H9 (cell line): ENCODE measurements around the gene KRTAP4-5. TPM values are rescaled to one million over a fixed set of nuclear protein-coding genes. Genes with fewer than 3 reads are reported as not detected.

Experiments used
- DNase-seq: peaks from one replicate; pipeline ENCODE4 v3.0.0-alpha.2; 2017
- H2AFZ ChIP-seq: one replicate; pipeline ENCODE4 v1.6.1; 2013; ENCODE audit warnings: mild to moderate bottlenecking, low read length, control low read depth, moderate library complexity
- H2AK5ac ChIP-seq: 2 replicates; pipeline ENCODE4 v1.6.1; 2013; ENCODE audit warnings: low read length, control low read depth, mixed read lengths; ENCODE audit not compliant: insufficient read length
- H2BK120ac ChIP-seq: one replicate; pipeline ENCODE4 v1.6.1; 2013; ENCODE audit warnings: low read depth, mild to moderate bottlenecking, low read length, control low read depth, inconsistent platforms; ENCODE audit not compliant: poor library complexity, severe bottlenecking
- H2BK12ac ChIP-seq: 2 replicates; pipeline ENCODE4 v1.6.1; 2013; ENCODE audit warnings: low read length, control low read depth, mixed read lengths, low read depth; ENCODE audit not compliant: insufficient read length
- H2BK15ac ChIP-seq: 2 replicates; pipeline ENCODE4 v1.6.1; 2013; ENCODE audit warnings: low read depth, low read length, control low read depth
- H2BK20ac ChIP-seq: one replicate; pipeline ENCODE4 v1.6.1; 2013; ENCODE audit warnings: low read depth, mild to moderate bottlenecking, low read length, control low read depth, inconsistent platforms; ENCODE audit not compliant: poor library complexity, severe bottlenecking
- H2BK5ac ChIP-seq: 2 replicates; pipeline ENCODE4 v1.6.1; 2013; ENCODE audit warnings: low read length, control low read depth, mixed read lengths; ENCODE audit not compliant: insufficient read length
- H3K14ac ChIP-seq: 2 replicates; pipeline ENCODE4 v1.6.1; 2013; ENCODE audit warnings: low read length, control low read depth; ENCODE audit not compliant: insufficient read depth
- H3K18ac ChIP-seq: 2 replicates; pipeline ENCODE4 v1.6.1; 2013; ENCODE audit warnings: low read depth, mild to moderate bottlenecking, mixed read lengths, low read length, control low read depth; ENCODE audit not compliant: insufficient read length
- H3K23ac ChIP-seq: 2 replicates; pipeline ENCODE4 v1.6.1; 2013; ENCODE audit warnings: low read length, control low read depth, mixed read lengths, low read depth; ENCODE audit not compliant: insufficient read length
- H3K23me2 ChIP-seq: 2 replicates; pipeline ENCODE4 v1.6.1; 2013; ENCODE audit warnings: low read depth, mild to moderate bottlenecking, mixed read lengths, low read length, control low read depth; ENCODE audit not compliant: insufficient read length, poor library complexity, severe bottlenecking
- H3K27ac ChIP-seq: 2 replicates; pipeline ENCODE4 v1.5.1; 2013; ENCODE audit warnings: low read length, control low read depth, mixed read lengths, low read depth; ENCODE audit not compliant: insufficient read length
- H3K27me3 ChIP-seq: 2 replicates; pipeline ENCODE4 v1.6.1; 2013; ENCODE audit warnings: low read length, control low read depth, inconsistent platforms; ENCODE audit not compliant: insufficient read depth
- H3K4ac ChIP-seq: 2 replicates; pipeline ENCODE4 v1.6.1; 2013; ENCODE audit warnings: low read depth, mild to moderate bottlenecking, control low read depth, inconsistent platforms, low read length, moderate library complexity
- H3K4me1 ChIP-seq: 2 replicates; pipeline ENCODE4 v1.6.1; 2013; ENCODE audit warnings: low read length, control low read depth, inconsistent platforms; ENCODE audit not compliant: insufficient read depth
- H3K4me2 ChIP-seq: 2 replicates; pipeline ENCODE4 v1.6.1; 2013; ENCODE audit warnings: low read length, control low read depth, mixed read lengths; ENCODE audit not compliant: insufficient read length, insufficient read depth
- H3K56ac ChIP-seq: 2 replicates; pipeline ENCODE4 v1.6.1; 2013; ENCODE audit warnings: low read depth, mild to moderate bottlenecking, mixed read lengths, low read length, control low read depth; ENCODE audit not compliant: insufficient read length
- H3K79me1 ChIP-seq: 2 replicates; pipeline ENCODE4 v1.6.1; 2013; ENCODE audit warnings: low read depth, mild to moderate bottlenecking, moderate library complexity, low read length, control low read depth, inconsistent platforms; ENCODE audit not compliant: insufficient read depth, poor library complexity, severe bottlenecking
- H3K79me2 ChIP-seq: 2 replicates; pipeline ENCODE4 v1.6.1; 2013; ENCODE audit warnings: low read length, control low read depth, inconsistent platforms; ENCODE audit not compliant: insufficient read depth
- H3K9ac ChIP-seq: 2 replicates; pipeline ENCODE4 v1.6.1; 2013; ENCODE audit warnings: low read length, control low read depth, mixed read lengths; ENCODE audit not compliant: insufficient read length; ENCODE audit errors: extremely low read depth
- H3K9me3 ChIP-seq: one replicate; pipeline ENCODE4 v1.6.1; 2013; ENCODE audit warnings: low read depth, low read length, inconsistent platforms; ENCODE audit not compliant: control insufficient read depth
- H3T11ph ChIP-seq: one replicate; pipeline ENCODE4 v1.6.1; 2013; ENCODE audit warnings: mild to moderate bottlenecking, low read length, control low read depth, inconsistent platforms
- H4K20me1 ChIP-seq: one replicate; pipeline ENCODE4 v1.6.1; 2013; ENCODE audit not compliant: control insufficient read depth, insufficient read length, insufficient read depth
- H4K5ac ChIP-seq: 2 replicates; pipeline ENCODE4 v1.6.1; 2013; ENCODE audit warnings: low read depth, mild to moderate bottlenecking, mixed read lengths, low read length, control low read depth; ENCODE audit not compliant: insufficient read length
- H4K8ac ChIP-seq: replicated peaks from 2 replicates; pipeline ENCODE4 v1.6.1; 2013; ENCODE audit warnings: low read length, control low read depth, mixed read lengths, low read depth; ENCODE audit not compliant: insufficient read length
- H4K91ac ChIP-seq: 2 replicates; pipeline ENCODE4 v1.6.1; 2013; ENCODE audit warnings: low read depth, mild to moderate bottlenecking, moderate library complexity, mixed read lengths, low read length, control low read depth; ENCODE audit not compliant: insufficient read length
- H3K27ac Mint-ChIP-seq, 3 experiments: 2 replicates in 2 of 3; 3 replicates in 1 of 3; pipeline ENCODE4 v1.8.0; 2020 to 2021; ENCODE audit warnings: mixed read lengths in 3 of 3, mild to moderate bottlenecking in 1 of 3, moderate library complexity in 1 of 3
- H3K27me3 Mint-ChIP-seq: 2 replicates; pipeline ENCODE4 v1.8.0; 2021; ENCODE audit warnings: low read depth, mild to moderate bottlenecking, moderate library complexity, mixed read lengths
- H3K36me3 Mint-ChIP-seq, 3 experiments: 2 replicates in 2 of 3; 3 replicates in 1 of 3; pipeline ENCODE4 v1.8.0; 2020 to 2021; ENCODE audit warnings: low read depth in 3 of 3, mixed read lengths in 3 of 3; ENCODE audit not compliant: insufficient read depth in 1 of 3
- H3K4me1 Mint-ChIP-seq, 2 experiments: 2 replicates each; pipeline ENCODE4 v1.8.0; 2020; ENCODE audit warnings: mixed read lengths in 2 of 2
- H3K4me3 Mint-ChIP-seq, 2 experiments: 2 replicates in 1 of 2; 3 replicates in 1 of 2; pipeline ENCODE4 v1.8.0; 2020 to 2021; ENCODE audit warnings: mild to moderate bottlenecking in 2 of 2, mixed read lengths in 2 of 2, moderate library complexity in 1 of 2
- H3K9me3 Mint-ChIP-seq, 2 experiments: 2 replicates in 1 of 2; 3 replicates in 1 of 2; pipeline ENCODE4 v1.8.0; 2020; ENCODE audit warnings: mild to moderate bottlenecking in 2 of 2, mixed read lengths in 2 of 2, moderate library complexity in 1 of 2
- CTCF ChIP-seq: fragments of 200-600 bp; sonication (generic); conservative IDR thresholded peaks from 3 replicates; pipeline ENCODE4 v1.8.0; 2021; ENCODE audit warnings: antibody characterized with exemption, mild to moderate bottlenecking
- WGBS: extraction: QIAGEN DNeasy Blood & Tissue Kit; methylation state at CpG from one replicate; pipeline ENCODE4 v1.1.7; 2013; ENCODE audit warnings: missing lambda C conversion rate, low lambda C conversion rate, mixed read lengths; ENCODE audit not compliant: insufficient read length; ENCODE audit errors: extremely low coverage; 5-methylcytosine and 5-hydroxymethylcytosine counted together
- total RNA-seq: library from RNA; stranded (reverse); gene quantifications from 2 replicates; pipeline ENCODE4 v1.2.1, GENCODE V29; 2021

The KRTAP4-5 gene
- total RNA-seq, 1 experiment from 2014 or later, result not detected

- Mint-ChIP-seq H3K36me3 (no peaks in the 10 kb centered on the region), H3K27me3 (no peaks in the 10 kb centered on the region), H3K4me1 (no peaks in the 10 kb centered on the region), H3K27ac (no peak overlapping the region), H3K4me3 (no peak overlapping the region), H3K9me3 (peaks cover 3 to 11% of the 10 kb centered on the region in 2 experiments; a peak in 4 of 5 replicates)
- H3K27ac ChIP-seq, result no peak overlapping the region
- H2BK15ac ChIP-seq, result no peak overlapping the region
- no peak overlapping the region for H2BK20ac ChIP-seq
- H3T11ph ChIP-seq, result no peak overlapping the region
- TF ChIP-seq CTCF, result no peak
- H3K23ac ChIP-seq, result no peak overlapping the region
- no peak overlapping the region for H2BK12ac ChIP-seq
- H2AK5ac ChIP-seq, result no peak overlapping the region
- H3K4me2 ChIP-seq, result no peak overlapping the region
- H4K8ac ChIP-seq, result no peak overlapping the region
- H3K23me2 ChIP-seq, result no peaks in the 10 kb centered on the region
- no peaks in the 10 kb centered on the region for H3K79me1 ChIP-seq
- DNase-seq, result no peak
- no peaks in the 10 kb centered on the region for H3K4me1 ChIP-seq
- no peaks in the 10 kb centered on the region for H3K9me3 ChIP-seq
- no peak overlapping the region for H3K18ac ChIP-seq
- no peak overlapping the region for H3K56ac ChIP-seq
- no peak overlapping the region for H4K91ac ChIP-seq
- H3K27me3 ChIP-seq, result no peaks in the 10 kb centered on the region
- no peak overlapping the region for H2BK120ac ChIP-seq
- H2BK5ac ChIP-seq, result no peak overlapping the region
- H4K5ac ChIP-seq, result no peak overlapping the region
- H4K20me1 ChIP-seq, result no peaks in the 10 kb centered on the region
- H3K9ac ChIP-seq, result no peak overlapping the region
- H3K14ac ChIP-seq, result no peak overlapping the region
- H3K79me2 ChIP-seq, result no peaks in the 10 kb centered on the region
- no peak overlapping the region for H2AFZ ChIP-seq
- no CpG with 5 or more reads among the region's 2 CpGs for WGBS
- no peak overlapping the region for H3K4ac ChIP-seq
These were observed 15.5 kb downstream of the KRTAP4-5 start for GRCh38 chr17:41133880-41134735.
